Neural cell (in vitro differentiated cells): ENCODE data around the gene FIBCD1. TPM values are rescaled to one million over a fixed set of nuclear protein-coding genes. Genes with fewer than 3 reads are reported as not detected.

Experiments
- H2AFZ ChIP-seq: fragments of 200-600, 300-800 bp; sonication (generic), shearing (Covaris generic); 2 replicates; pipeline ENCODE4 v1.6.0; 2014; ENCODE audit warnings: low read depth, mild to moderate bottlenecking, antibody characterized with exemption, low read length, moderate library complexity
- H3F3A ChIP-seq: fragments of 200-600 bp; shearing (Covaris generic); 2 replicates; pipeline ENCODE4 v1.6.1; 2016; ENCODE audit warnings: mild to moderate bottlenecking, moderate library complexity, mixed read lengths, antibody characterized with exemption, low read length; ENCODE audit not compliant: insufficient read depth, poor library complexity, severe bottlenecking
- H3K27ac ChIP-seq: fragments of 200-600, 300-800 bp; sonication (generic), shearing (Covaris generic); 2 replicates; pipeline ENCODE4 v1.5.1; 2014; ENCODE audit warnings: mild to moderate bottlenecking, low read length, moderate library complexity
- H3K27me3 ChIP-seq: fragments of 300-800, 200-600 bp; sonication (generic), shearing (Covaris generic); 2 replicates; pipeline ENCODE4 v1.6.0; 2014; ENCODE audit warnings: mild to moderate bottlenecking, low read depth, low read length, moderate library complexity; ENCODE audit not compliant: insufficient read depth
- H3K36me3 ChIP-seq: fragments of 300-800, 200-600 bp; sonication (generic), shearing (Covaris generic); 2 replicates; pipeline ENCODE4 v1.5.1; 2014; ENCODE audit warnings: mild to moderate bottlenecking, antibody characterized with exemption, low read length, moderate library complexity; ENCODE audit not compliant: insufficient read depth
- H3K4me2 ChIP-seq: fragments of 300-800, 200-600 bp; sonication (generic), shearing (Covaris generic); 2 replicates; pipeline ENCODE4 v1.6.0; 2014; ENCODE audit warnings: mild to moderate bottlenecking, low read length
- H3K4me3 ChIP-seq: fragments of 300-800, 200-600 bp; sonication (generic), shearing (Covaris generic); 2 replicates; pipeline ENCODE4 v1.5.1; 2014; ENCODE audit warnings: mild to moderate bottlenecking, low read length, moderate library complexity
- H3K79me2 ChIP-seq: fragments of 200-600 bp; shearing (Covaris generic); replicated peaks from 2 replicates; pipeline ENCODE4 v1.6.0; 2014; ENCODE audit warnings: mild to moderate bottlenecking, low read length, moderate library complexity; ENCODE audit not compliant: insufficient read depth
- H3K9ac ChIP-seq: fragments of 300-800, 200-600 bp; sonication (generic), shearing (Covaris generic); 2 replicates; pipeline ENCODE4 v1.6.1; 2016; ENCODE audit warnings: mild to moderate bottlenecking, low read length, mixed read lengths
- H3K9me2 ChIP-seq: fragments of 200-600 bp; shearing (Covaris generic); 2 replicates; pipeline ENCODE4 v1.6.1; 2016; ENCODE audit warnings: mild to moderate bottlenecking, low read length, mixed read lengths; ENCODE audit not compliant: insufficient read depth
- H3K9me3 ChIP-seq: fragments of 200-600, 300-800 bp; sonication (generic), shearing (Covaris generic); 2 replicates; pipeline ENCODE4 v1.6.1; 2016; ENCODE audit warnings: mild to moderate bottlenecking, mixed run types, low read length, moderate library complexity, mixed read lengths
- H4K20me1 ChIP-seq: fragments of 200-600 bp; shearing (Covaris generic); 2 replicates; pipeline ENCODE4 v1.6.1; 2016; ENCODE audit warnings: mild to moderate bottlenecking, mixed run types; ENCODE audit not compliant: insufficient read depth
- EP300 ChIP-seq: fragments of 450-650 bp; conservative IDR thresholded peaks from 2 replicates; pipeline ENCODE4 v1.6.1; 2014; ENCODE audit warnings: antibody characterized with exemption, mild to moderate bottlenecking, moderate library complexity; ENCODE audit not compliant: poor library complexity, severe bottlenecking
- EZH2 ChIP-seq: fragments of 200-600, 300-800 bp; shearing (Covaris generic), sonication (generic); IDR thresholded peaks from 2 replicates; pipeline ENCODE4 v1.6.1; 2014; ENCODE audit warnings: antibody characterized with exemption, low read length, borderline replicate concordance, mild to moderate bottlenecking; ENCODE audit not compliant: insufficient read depth, poor library complexity, severe bottlenecking
- MXI1 ChIP-seq: fragments of 450-650 bp; conservative IDR thresholded peaks from 2 replicates; pipeline ENCODE4 v1.6.1; 2014; ENCODE audit warnings: antibody characterized with exemption, mild to moderate bottlenecking; ENCODE audit not compliant: poor library complexity, severe bottlenecking
- POLR2AphosphoS5 ChIP-seq: IDR thresholded peaks from 2 replicates; pipeline ENCODE4 v1.6.1; 2012
- RAD21 ChIP-seq: fragments of 450-650 bp; conservative IDR thresholded peaks from 2 replicates; pipeline ENCODE4 v1.6.1; 2014; ENCODE audit warnings: antibody characterized with exemption, mild to moderate bottlenecking, moderate library complexity
- SMC3 ChIP-seq: fragments of 450-650 bp; conservative IDR thresholded peaks from 2 replicates; pipeline ENCODE4 v1.6.1; 2014; ENCODE audit warnings: antibody characterized with exemption, mild to moderate bottlenecking, moderate library complexity; ENCODE audit not compliant: poor library complexity
- TAF1 ChIP-seq: IDR thresholded peaks from 2 replicates; pipeline ENCODE4 v1.6.1; 2012; ENCODE audit warnings: low read depth
- polyA plus RNA-seq: library from polyadenylated mRNA; depleted of rRNA; stranded (reverse); fragments of >200 nt; gene quantifications from 2 replicates; pipeline ENCODE4 v1.2.3, GENCODE V29; 2014
- TF ChIP-seq, protein P1 (sequence below): IDR thresholded peaks from 2 replicates; pipeline ENCODE4 v1.6.1; 2012; ENCODE audit warnings: borderline replicate concordance
- TF ChIP-seq, protein P2 (sequence below): fragments of 450-650 bp; IDR thresholded peaks from 2 replicates; pipeline ENCODE4 v1.5.1; 2014; ENCODE audit warnings: antibody characterized with exemption, mild to moderate bottlenecking, moderate library complexity; ENCODE audit not compliant: poor library complexity, severe bottlenecking

The FIBCD1 gene
- polyA plus RNA-seq, 1 donor from 2014 or later: 2.7 TPM

DNA sequence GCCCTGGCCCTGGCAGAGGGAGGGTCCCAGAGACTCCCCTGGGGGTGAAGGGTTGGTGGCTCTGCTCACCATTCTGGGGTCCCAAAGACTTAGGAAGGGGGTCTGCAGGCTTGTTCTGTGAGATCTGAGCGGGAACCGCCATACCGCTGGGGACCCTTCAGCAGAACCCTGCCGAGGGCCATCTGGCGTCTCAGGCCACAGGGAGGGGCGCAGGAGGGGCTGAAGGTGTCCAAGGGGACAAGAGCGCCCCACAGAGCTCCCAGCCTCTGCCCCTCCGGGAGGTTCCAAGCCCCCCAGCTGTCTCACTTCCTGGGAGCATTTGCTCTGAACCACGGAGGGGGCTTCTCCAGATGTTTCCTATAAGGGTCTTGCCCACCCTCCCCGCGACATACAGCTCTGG is 4.8 kb downstream of the FIBCD1 start:
- Histone ChIP-seq H3K9me2 (no peaks in the 10 kb centered on the region), H3K36me3 (no peaks in the 10 kb centered on the region)

DNA sequence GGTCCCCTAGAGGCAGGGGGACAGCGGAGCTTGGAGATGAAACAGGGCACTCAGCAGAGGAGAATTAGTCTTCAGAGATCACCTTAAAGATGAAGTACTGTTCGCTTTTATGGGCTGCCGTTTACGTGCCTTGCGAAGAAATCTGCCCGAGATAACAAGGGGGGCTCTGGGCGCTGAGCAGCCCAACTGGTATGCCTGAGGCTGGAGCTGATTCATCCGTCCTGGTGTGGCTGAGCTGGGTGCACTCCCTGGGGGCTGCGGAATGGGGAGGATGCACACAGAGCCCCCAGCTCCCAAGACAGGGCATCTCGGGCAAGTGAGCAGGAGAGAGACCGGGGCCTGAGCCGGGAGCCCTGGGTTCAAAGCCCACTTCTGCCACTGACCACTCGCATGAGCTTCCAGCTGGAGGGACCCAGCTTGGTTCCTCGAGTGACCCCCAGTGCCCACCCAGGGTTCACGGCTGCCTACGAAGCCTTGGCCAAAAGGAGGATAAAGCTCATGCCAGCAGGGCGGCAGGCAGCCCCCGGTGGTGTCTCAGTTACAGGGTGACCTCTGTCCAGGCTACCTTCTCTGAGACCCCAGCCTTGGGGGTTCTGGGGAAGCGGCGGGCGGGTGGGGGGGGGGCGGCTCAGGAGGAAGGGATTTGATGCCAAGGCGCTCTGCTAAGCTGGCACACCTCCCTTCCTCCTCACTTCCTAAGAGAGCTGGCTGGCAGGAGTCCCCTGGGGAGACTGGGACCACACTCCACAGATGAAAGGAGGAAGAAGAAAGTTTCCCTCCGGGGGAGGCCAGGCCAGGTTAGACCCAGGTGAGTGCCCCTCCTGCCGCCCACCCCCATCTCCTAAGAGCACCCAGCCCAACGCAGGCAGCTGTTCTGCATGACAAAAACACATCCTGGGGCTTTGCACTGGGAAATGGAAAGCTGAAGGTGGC is 5.7 kb downstream of the FIBCD1 start:
- H3K9me2 ChIP-seq: no peaks in the 10 kb centered on the region
- H3K27ac ChIP-seq: no peak overlapping the region
- no peaks in the 10 kb centered on the region for H4K20me1 ChIP-seq
- H3K36me3 ChIP-seq: no peaks in the 10 kb centered on the region
- no peaks in the 10 kb centered on the region for H3K9me3 ChIP-seq
- H3K4me2 ChIP-seq: no peak overlapping the region
- no peak overlapping the region for H3K9ac ChIP-seq
- no peak overlapping the region for H3K4me3 ChIP-seq
- no peak overlapping the region for H2AFZ ChIP-seq
- no peaks in the 10 kb centered on the region for H3F3A ChIP-seq
- peaks cover 12% of the 10 kb centered on the region for H3K27me3 ChIP-seq
- TF ChIP-seq EZH2 (no peak), POLR2AphosphoS5 (no peak), TAF1 (no peak), RAD21 (no peak), MXI1 (no peak), EP300 (no peak), SMC3 (no peak)
- TF ChIP-seq, protein P1, sequence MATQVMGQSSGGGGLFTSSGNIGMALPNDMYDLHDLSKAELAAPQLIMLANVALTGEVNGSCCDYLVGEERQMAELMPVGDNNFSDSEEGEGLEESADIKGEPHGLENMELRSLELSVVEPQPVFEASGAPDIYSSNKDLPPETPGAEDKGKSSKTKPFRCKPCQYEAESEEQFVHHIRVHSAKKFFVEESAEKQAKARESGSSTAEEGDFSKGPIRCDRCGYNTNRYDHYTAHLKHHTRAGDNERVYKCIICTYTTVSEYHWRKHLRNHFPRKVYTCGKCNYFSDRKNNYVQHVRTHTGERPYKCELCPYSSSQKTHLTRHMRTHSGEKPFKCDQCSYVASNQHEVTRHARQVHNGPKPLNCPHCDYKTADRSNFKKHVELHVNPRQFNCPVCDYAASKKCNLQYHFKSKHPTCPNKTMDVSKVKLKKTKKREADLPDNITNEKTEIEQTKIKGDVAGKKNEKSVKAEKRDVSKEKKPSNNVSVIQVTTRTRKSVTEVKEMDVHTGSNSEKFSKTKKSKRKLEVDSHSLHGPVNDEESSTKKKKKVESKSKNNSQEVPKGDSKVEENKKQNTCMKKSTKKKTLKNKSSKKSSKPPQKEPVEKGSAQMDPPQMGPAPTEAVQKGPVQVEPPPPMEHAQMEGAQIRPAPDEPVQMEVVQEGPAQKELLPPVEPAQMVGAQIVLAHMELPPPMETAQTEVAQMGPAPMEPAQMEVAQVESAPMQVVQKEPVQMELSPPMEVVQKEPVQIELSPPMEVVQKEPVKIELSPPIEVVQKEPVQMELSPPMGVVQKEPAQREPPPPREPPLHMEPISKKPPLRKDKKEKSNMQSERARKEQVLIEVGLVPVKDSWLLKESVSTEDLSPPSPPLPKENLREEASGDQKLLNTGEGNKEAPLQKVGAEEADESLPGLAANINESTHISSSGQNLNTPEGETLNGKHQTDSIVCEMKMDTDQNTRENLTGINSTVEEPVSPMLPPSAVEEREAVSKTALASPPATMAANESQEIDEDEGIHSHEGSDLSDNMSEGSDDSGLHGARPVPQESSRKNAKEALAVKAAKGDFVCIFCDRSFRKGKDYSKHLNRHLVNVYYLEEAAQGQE: no peak
- TF ChIP-seq, protein P2, sequence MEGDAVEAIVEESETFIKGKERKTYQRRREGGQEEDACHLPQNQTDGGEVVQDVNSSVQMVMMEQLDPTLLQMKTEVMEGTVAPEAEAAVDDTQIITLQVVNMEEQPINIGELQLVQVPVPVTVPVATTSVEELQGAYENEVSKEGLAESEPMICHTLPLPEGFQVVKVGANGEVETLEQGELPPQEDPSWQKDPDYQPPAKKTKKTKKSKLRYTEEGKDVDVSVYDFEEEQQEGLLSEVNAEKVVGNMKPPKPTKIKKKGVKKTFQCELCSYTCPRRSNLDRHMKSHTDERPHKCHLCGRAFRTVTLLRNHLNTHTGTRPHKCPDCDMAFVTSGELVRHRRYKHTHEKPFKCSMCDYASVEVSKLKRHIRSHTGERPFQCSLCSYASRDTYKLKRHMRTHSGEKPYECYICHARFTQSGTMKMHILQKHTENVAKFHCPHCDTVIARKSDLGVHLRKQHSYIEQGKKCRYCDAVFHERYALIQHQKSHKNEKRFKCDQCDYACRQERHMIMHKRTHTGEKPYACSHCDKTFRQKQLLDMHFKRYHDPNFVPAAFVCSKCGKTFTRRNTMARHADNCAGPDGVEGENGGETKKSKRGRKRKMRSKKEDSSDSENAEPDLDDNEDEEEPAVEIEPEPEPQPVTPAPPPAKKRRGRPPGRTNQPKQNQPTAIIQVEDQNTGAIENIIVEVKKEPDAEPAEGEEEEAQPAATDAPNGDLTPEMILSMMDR: no peak
- no peaks in the 10 kb centered on the region for H3K79me2 ChIP-seq

More for the DNA sequence above, 4.8 kb downstream of the FIBCD1 start:
- Histone ChIP-seq H3F3A (no peaks in the 10 kb centered on the region), H3K4me2 (no peak overlapping the region), H3K9me3 (no peaks in the 10 kb centered on the region), H2AFZ (no peak overlapping the region), H3K27ac (no peak overlapping the region), H3K9ac (no peak overlapping the region), H3K79me2 (no peaks in the 10 kb centered on the region), H3K27me3 (peaks cover 19% of the 10 kb centered on the region), H4K20me1 (no peaks in the 10 kb centered on the region), H3K4me3 (no peak overlapping the region)
- TF ChIP-seq RAD21 (no peak), POLR2AphosphoS5 (no peak), EP300 (no peak), SMC3 (no peak)
